GM21529 (cell line): Measurements from ENCODE around the gene HOXA11.

Source experiments
- ATAC-seq: cut with Tn5 transposase; IDR thresholded peaks from one replicate; pipeline ENCODE4 v1.9.1; 2021; ENCODE audit not compliant: unreplicated experiment

The HOXA11 gene

GRCh38 chr7:27207348-27207985 is 22.4 kb upstream of the HOXA11 start:
- no peak for ATAC-seq

GRCh38 chr7:27205325-27206280 is 20.6 kb upstream of the HOXA11 start:
- no peak for ATAC-seq

- ATAC-seq, result no peak
These were observed 19.9 kb upstream of the HOXA11 start for GRCh38 chr7:27204851-27205322.

GRCh38 chr7:27203964-27204594 is 19.0 kb upstream of the HOXA11 start:
- no peak for ATAC-seq

GRCh38 chr7:27203365-27203953 is 18.4 kb upstream of the HOXA11 start:
- no peak for ATAC-seq

GRCh38 chr7:27202862-27203134 is 17.8 kb upstream of the HOXA11 start:
- ATAC-seq, result no peak

GRCh38 chr7:27202018-27202861 is 17.2 kb upstream of the HOXA11 start:
- no peak for ATAC-seq

GRCh38 chr7:27201580-27202017 is 16.6 kb upstream of the HOXA11 start:
- no peak for ATAC-seq

GRCh38 chr7:27200761-27201579 is 15.9 kb upstream of the HOXA11 start:
- no peak for ATAC-seq

GRCh38 chr7:27199849-27200760 is 15.1 kb upstream of the HOXA11 start, which contains the start of gene HOXA13:
Gene HOXA13 (minus strand): TSS chr7:27200091. CDS start chr7:27200077, 14 bp downstream.
- no peak for ATAC-seq

GRCh38 chr7:27198871-27199801 is 14.1 kb upstream of the HOXA11 start:
- no peak for ATAC-seq

GRCh38 chr7:27198138-27198841 is 13.3 kb upstream of the HOXA11 start:
- no peak for ATAC-seq

- no peak for ATAC-seq
These were observed 12.4 kb upstream of the HOXA11 start for GRCh38 chr7:27197137-27198042.

GRCh38 chr7:27196287-27196767 is 11.3 kb upstream of the HOXA11 start:
- ATAC-seq, result no peak

GRCh38 chr7:27194686-27195379 is 9.8 kb upstream of the HOXA11 start:
- ATAC-seq, result no peak
